Right lobe of liver (tissue), 6 donors: ENCODE measurements around the gene HSPA1A. TPM values are rescaled to one million over a fixed set of nuclear protein-coding genes. Genes with fewer than 3 reads are reported as not detected.
A peak's percentile ranks its signal among the peaks of the same experiment; 100 is the strongest.

Experiments
- ATAC-seq, 4 donors: fragments of 200-7000 bp; cut with Tn5 transposase; one replicate each; pipeline ENCODE4 v1.9.1; 2020; ENCODE audit warnings: mild to moderate bottlenecking in 4 of 4, moderate library complexity in 4 of 4
- DNase-seq, 3 donors: peaks; one replicate each; pipeline ENCODE4 v3.0.0-alpha.2; 2020
- H3K27ac ChIP-seq, 3 donors: fragments of 200-600 bp; one replicate each; pipeline ENCODE4 v1.8.0; 2022
- H3K27me3 ChIP-seq, 2 donors: fragments of 200-600 bp; one replicate each; pipeline ENCODE4 v1.8.0; 2022
- H3K36me3 ChIP-seq, 4 donors: fragments of 200-600 bp; sonication (generic) in 1 of 4; one replicate each; pipeline versions ENCODE4 v1.5.1 to v1.8.0; 2017 to 2022; ENCODE audit warnings: control low read depth in 1 of 4
- H3K4me1 ChIP-seq, 4 donors: fragments of 200-600 bp; sonication (generic) in 1 of 4; one replicate each; pipeline versions ENCODE4 v1.5.1 to v1.8.0; 2017 to 2022; ENCODE audit warnings: control low read depth in 1 of 4
- H3K4me3 ChIP-seq, 3 donors: fragments of 200-600 bp; one replicate each; pipeline ENCODE4 v1.8.0; 2022
- H3K9me3 ChIP-seq, 4 donors: fragments of 200-600 bp; sonication (generic) in 1 of 4; one replicate each; pipeline versions ENCODE4 v1.5.1 to v1.8.0; 2017 to 2022; ENCODE audit warnings: control low read depth in 1 of 4
- CTCF ChIP-seq, 4 donors: fragments of 200-600 bp in 3 of 4; fragments of 450-650 bp in 1 of 4; IDR thresholded peaks; one replicate each; pipeline versions ENCODE4 v1.5.1 to v1.8.0; 2016 to 2022; ENCODE audit warnings: antibody characterized with exemption in 4 of 4, mild to moderate bottlenecking in 2 of 4
- POLR2A ChIP-seq: fragments of 450-650 bp; IDR thresholded peaks from one replicate; pipeline ENCODE4 v1.6.1; 2017; ENCODE audit warnings: antibody characterized with exemption, mild to moderate bottlenecking
- WGBS: methylation state at CpG from one replicate; pipeline ENCODE4 v1.1.6; 2018; ENCODE audit warnings: low coverage, low lambda C conversion rate; ENCODE audit not compliant: insufficient coverage; ENCODE audit errors: missing lambda C conversion rate; 5-methylcytosine and 5-hydroxymethylcytosine counted together
- intact Hi-C, 2 donors: fragments of 100-400 bp; cut with DNase I; formaldehyde crosslinking; loops; one replicate each; pipeline versions ENCODE4 v1.11.2 to v1.14.1; 2022
- total RNA-seq, 6 experiments: library from RNA; depleted of rRNA in 2 of 6; stranded (reverse); fragments of >200 nt in 2 of 6; fragmentation: NEBNext Ultra II Directional in 3 of 6; extraction: Animal tissue kit (Norgen Biotek cat#: 25700) in 3 of 6; gene quantifications; one replicate each; pipeline versions ENCODE4 v1.1.0 to v1.2.4, GENCODE V29; 2016 to 2023
- donor health status: DM: no; HTN: yes; CAD: no.
- donor health status: DM: no; HTN: no; CAD: no.
- donor health status: DM: no; HTN: no; CAD: no.
- donor health status: DM: no; HTN: yes; CAD: no.
- donor health status: DM: no; HTN: yes; CAD: no.

HSPA1A gene
- total RNA-seq, 6 experiments from 2014 or later, result 73.2 to 442 (median 80.2) TPM

- ATAC-seq (no peak), DNase-seq (no peak)
- no peak for TF ChIP-seq POLR2A
- no peak for TF ChIP-seq CTCF (IDR thresholded peaks at IDR 0.05)
- Histone ChIP-seq H3K4me3 (peak overlapping the region; percentile 80 to 97 (median 90)), H3K9me3 (no peaks in the 10 kb centered on the region), H3K36me3 (peaks cover 0 to 2% (median 0%) of the 10 kb centered on the region in 4 donors), H3K27ac (peak overlapping the region; percentile 92 to 99 (median 94)), H3K4me1 (peaks cover 0 to 17% (median 4%) of the 10 kb centered on the region in 4 donors), H3K27me3 (no peaks in the 10 kb centered on the region)
- intact Hi-C loops, result no loop called here
- WGBS, result 23% methylated on average over 7 of the region's 7 CpGs
These were observed 21.0 kb upstream of the HSPA1A start for GRCh38 chr6:31794294-31794865.

- ATAC-seq, result peak in 3 of 4 donors; percentile 2 to 8 (median 2)
- no peaks in the 10 kb centered on the region for H3K9me3 ChIP-seq
- peak in 2 of 3 donors; percentile 44 to 52 for DNase-seq
- intact Hi-C loops, result no loop called here
- peak overlapping the region; percentile 92 to 99 (median 94) for H3K27ac ChIP-seq
- peaks cover 0 to 17% (median 4%) of the 10 kb centered on the region in 4 donors for H3K4me1 ChIP-seq
- WGBS, result 3% methylated on average over 27 of the region's 44 CpGs
- peak overlapping the region; percentile 80 to 97 (median 90) for H3K4me3 ChIP-seq
- no peaks in the 10 kb centered on the region for H3K36me3 ChIP-seq
- TF ChIP-seq CTCF (IDR thresholded peaks at IDR 0.05) (no peak), POLR2A (no peak)
- no peaks in the 10 kb centered on the region for H3K27me3 ChIP-seq
These were observed 20.3 kb upstream of the HSPA1A start for GRCh38 chr6:31794866-31795615.

GRCh38 chr6:31795616-31796298 is 19.6 kb upstream of the HSPA1A start, which contains the start of gene VARS1:
Gene VARS1, minus strand, starts transcription at chr6:31795752. Its CDS starts 535 bp downstream, at chr6:31795217.
- WGBS, result 0% methylated on average over 11 of the region's 75 CpGs

More at GRCh38 chr6:31795616-31796298, 19.6 kb upstream of the HSPA1A start, which contains the start of gene VARS1:
- Histone ChIP-seq H3K9me3 (no peaks in the 10 kb centered on the region), H3K36me3 (no peaks in the 10 kb centered on the region), H3K27ac (peak within 1 kb of the TSS; percentile 92 to 99 (median 94)), H3K4me1 (peaks cover 0 to 16% (median 4%) of the 10 kb centered on the region in 4 donors), H3K27me3 (no peaks in the 10 kb centered on the region), H3K4me3 (peak within 1 kb of the TSS; percentile 80 to 97 (median 90))
- ATAC-seq, result peak; percentile 96 to 98 (median 97)
- peak; percentile 79 for TF ChIP-seq POLR2A
- TF ChIP-seq CTCF (IDR thresholded peaks at IDR 0.05), result peak; percentile 82 to 96 (median 87)
- peak; percentile 96 to 97 (median 96) for DNase-seq
- intact Hi-C loops, result no loop called here
